RWPE1 (cell line): Measurements from ENCODE around the gene CCDC69.

Experiments
- CTCF ChIA-PET: fragments of 350-600 bp; sonication (Branson Sonifier 250); formaldehyde crosslinking; extraction: SDS; loops from one replicate; lab custom pipeline; 2021; lab: Yijun Ruan, JAX
- POLR2A ChIA-PET: fragments of 400-600 bp; formaldehyde crosslinking; extraction: SDS; loops from one replicate; lab custom pipeline; 2020; ENCODE audit warnings: antibody characterized with exemption; ENCODE audit not compliant: low non-redundant PET; lab: Yijun Ruan, JAX
- DNase-seq: peaks from one replicate; pipeline ENCODE4 v3.0.0; 2012; ENCODE audit warnings: low spot score
- H3K27ac ChIP-seq: fragments of 450-650 bp; 2 replicates; pipeline ENCODE4 v1.5.1; 2017
- CTCF ChIP-seq: fragments of 450-650 bp; conservative IDR thresholded peaks from 2 replicates; pipeline ENCODE4 v1.5.1; 2017; ENCODE audit warnings: low read depth, mild to moderate bottlenecking

CCDC69 gene

GRCh38 chr5:151137067-151137825, 86.6 kb downstream of the CCDC69 start:
- no peak for TF ChIP-seq CTCF
- CTCF ChIA-PET = interaction anchor here (0.6 to 3.4 kb wide), 2 partner anchors 11 to 358 kb away, joined by 3 to 25 read pairs; no protein-coding TSS in a partner anchor
- DNase-seq = no peak
- POLR2A ChIA-PET = no interaction called here
- H3K27ac ChIP-seq = no peak overlapping the region

- no peak for DNase-seq
- no peak for TF ChIP-seq CTCF
- H3K27ac ChIP-seq = no peak overlapping the region
- ChIA-PET POLR2A (interaction anchor here (0.7 kb wide), 1 partner anchor 297 kb away, joined by 3 read pairs; no protein-coding TSS in a partner anchor), CTCF (no interaction called here)
Observed at GRCh38 chr5:151134228-151134627, 89.7 kb downstream of the CCDC69 start.

GRCh38 chr5:151132963-151133362, 90.9 kb downstream of the CCDC69 start:
- no peak for DNase-seq
- ChIA-PET POLR2A (no interaction called here), CTCF (no interaction called here)
- no peak overlapping the region for H3K27ac ChIP-seq
- TF ChIP-seq CTCF = no peak
